SJSA1 (cell line): ENCODE data around the gene SPC25. TPM values are rescaled to one million over a fixed set of nuclear protein-coding genes. Genes with fewer than 3 reads are reported as not detected.
"Not testable (repeated sequence)": the region's sequence is repeated elsewhere in the genome, so short reads cannot be mapped to it uniquely, and the experiment has no call there.

Source experiments
- DNase-seq, 2 experiments: peaks; one replicate each; pipeline ENCODE4 v3.0.0-alpha.2; 2015 to 2020; ENCODE audit warnings: low spot score in 2 of 2, low read depth in 1 of 2
- H3K27ac ChIP-seq: fragments of 250-450 bp; sonication (Bioruptor Pico); 2 replicates; pipeline ENCODE4 v1.5.1; 2020; ENCODE audit warnings: mild to moderate bottlenecking, moderate library complexity
- H3K27me3 ChIP-seq: fragments of 250-450 bp; sonication (Bioruptor Pico); replicated peaks from 2 replicates; pipeline ENCODE4 v1.5.1; 2020; ENCODE audit warnings: mild to moderate bottlenecking, moderate library complexity
- H3K36me3 ChIP-seq: fragments of 250-450 bp; sonication (Bioruptor Pico); 2 replicates; pipeline ENCODE4 v1.5.1; 2020; ENCODE audit warnings: mild to moderate bottlenecking
- H3K4me1 ChIP-seq: fragments of 250-450 bp; sonication (Bioruptor Pico); replicated peaks from 2 replicates; pipeline ENCODE4 v1.6.1; 2021; ENCODE audit warnings: mild to moderate bottlenecking
- H3K4me3 ChIP-seq: fragments of 250-450 bp; sonication (Bioruptor Pico); 2 replicates; pipeline ENCODE4 v1.5.1; 2020; ENCODE audit warnings: mild to moderate bottlenecking
- H3K9me3 ChIP-seq: fragments of 250-450 bp; sonication (Bioruptor Pico); replicated peaks from 2 replicates; pipeline ENCODE4 v1.5.1; 2020; ENCODE audit warnings: mild to moderate bottlenecking
- total RNA-seq: library from RNA; depleted of rRNA; stranded (reverse); fragments of >200 nt; shearing (Covaris generic); gene quantifications from 2 replicates; pipeline ENCODE4 v1.2.3, GENCODE V29; 2014; rRNA removed

SPC25 gene
- total RNA-seq: 53.0 and 64.8 TPM in 2 replicates

- no peaks in the 10 kb centered on the region for H3K9me3 ChIP-seq
- H3K27me3 ChIP-seq: no peaks in the 10 kb centered on the region; the same call in 1 of the 2 replicates
- peaks cover 31% of the 10 kb centered on the region for H3K36me3 ChIP-seq
- peak within 1 kb of the TSS; percentile 77 for H3K27ac ChIP-seq
- peaks cover 8% of the 10 kb centered on the region for H3K4me1 ChIP-seq
- H3K4me3 ChIP-seq: peak within 1 kb of the TSS; percentile 66
- DNase-seq: peak; percentile 86 to 93
Measured at GRCh38 chr2:168890006-168890782, at the start of gene SPC25. Gene SPC25, minus strand, starts transcription at chr2:168890430. Its CDS starts 911 bp downstream, at chr2:168889519.

GRCh38 chr2:168939918-168940317 lies 49.7 kb upstream of the SPC25 start:
- DNase-seq: no peak
- Histone ChIP-seq H3K9me3 (no peaks in the 10 kb centered on the region), H3K36me3 (no peaks in the 10 kb centered on the region), H3K4me3 (no peak overlapping the region), H3K27ac (no peak overlapping the region), H3K27me3 (peaks cover 7% of the 10 kb centered on the region), H3K4me1 (no peaks in the 10 kb centered on the region)

- H3K4me1 ChIP-seq: no peaks in the 10 kb centered on the region
- DNase-seq: no peak
- no peak overlapping the region for H3K27ac ChIP-seq
- no peak overlapping the region for H3K4me3 ChIP-seq
- H3K36me3 ChIP-seq: no peaks in the 10 kb centered on the region
- no peaks in the 10 kb centered on the region for H3K9me3 ChIP-seq
- peaks cover 1% of the 10 kb centered on the region; the same call in 1 of the 2 replicates for H3K27me3 ChIP-seq
Measured at GRCh38 chr2:168939061-168939460, 48.8 kb upstream of the SPC25 start.

- H3K36me3 ChIP-seq: no peaks in the 10 kb centered on the region
- H3K9me3 ChIP-seq: no peaks in the 10 kb centered on the region
- H3K27me3 ChIP-seq: no peaks in the 10 kb centered on the region
- no peak overlapping the region for H3K4me3 ChIP-seq
- H3K4me1 ChIP-seq: no peaks in the 10 kb centered on the region
- no peak overlapping the region for H3K27ac ChIP-seq
- no peak for DNase-seq
Measured at GRCh38 chr2:168935810-168936581, 45.8 kb upstream of the SPC25 start.

- no peaks in the 10 kb centered on the region for H3K36me3 ChIP-seq
- no peaks in the 10 kb centered on the region for H3K4me1 ChIP-seq
- H3K27ac ChIP-seq: no peak overlapping the region
- no peak for DNase-seq
- no peaks in the 10 kb centered on the region for H3K9me3 ChIP-seq
- H3K4me3 ChIP-seq: no peak overlapping the region
- H3K27me3 ChIP-seq: 0 out of 2 replicates have a peak, but pooled peaks cover 3% of the 10 kb centered on the region
Measured at GRCh38 chr2:168934826-168935225, 44.6 kb upstream of the SPC25 start.

GRCh38 chr2:168932174-168932573 lies 41.9 kb upstream of the SPC25 start:
- H3K27me3 ChIP-seq: not testable (repeated sequence)

GRCh38 chr2:168930242-168930641 lies 40.0 kb upstream of the SPC25 start:
- H3K9me3 ChIP-seq: no peaks in the 10 kb centered on the region
- H3K4me1 ChIP-seq: no peaks in the 10 kb centered on the region
- no peaks in the 10 kb centered on the region for H3K36me3 ChIP-seq
- H3K27ac ChIP-seq: no peak overlapping the region
- H3K4me3 ChIP-seq: no peak overlapping the region
- DNase-seq: no peak
- H3K27me3 ChIP-seq: peaks cover 4% of the 10 kb centered on the region; the same call in 1 of the 2 replicates

More at GRCh38 chr2:168932174-168932573, 41.9 kb upstream of the SPC25 start:
- not testable (repeated sequence) for DNase-seq, H3K36me3 ChIP-seq, H3K4me3 ChIP-seq, H3K27ac ChIP-seq, H3K4me1 ChIP-seq, H3K9me3 ChIP-seq

GRCh38 chr2:168929031-168929430 lies 38.8 kb upstream of the SPC25 start:
- no peak overlapping the region for H3K4me3 ChIP-seq
- H3K4me1 ChIP-seq: no peaks in the 10 kb centered on the region
- DNase-seq: no peak
- H3K36me3 ChIP-seq: no peaks in the 10 kb centered on the region
- H3K9me3 ChIP-seq: no peaks in the 10 kb centered on the region
- H3K27ac ChIP-seq: no peak overlapping the region
- H3K27me3 ChIP-seq: peaks cover 6% of the 10 kb centered on the region; the same call in 1 of the 2 replicates

GRCh38 chr2:168928113-168928831 lies 38.0 kb upstream of the SPC25 start:
- Histone ChIP-seq H3K36me3 (no peaks in the 10 kb centered on the region), H3K4me1 (no peaks in the 10 kb centered on the region), H3K27me3 (peaks cover 10% of the 10 kb centered on the region; the same call in 1 of the 2 replicates), H3K4me3 (no peak overlapping the region), H3K27ac (no peak overlapping the region), H3K9me3 (no peaks in the 10 kb centered on the region)
- DNase-seq: no peak

GRCh38 chr2:168926621-168927386 lies 36.6 kb upstream of the SPC25 start:
- no peaks in the 10 kb centered on the region for H3K9me3 ChIP-seq
- no peaks in the 10 kb centered on the region for H3K4me1 ChIP-seq
- DNase-seq: no peak
- no peaks in the 10 kb centered on the region for H3K36me3 ChIP-seq
- H3K27me3 ChIP-seq: peaks cover 13% of the 10 kb centered on the region; the same call in 1 of the 2 replicates
- no peak overlapping the region for H3K27ac ChIP-seq
- no peak overlapping the region for H3K4me3 ChIP-seq

- no peaks in the 10 kb centered on the region for H3K9me3 ChIP-seq
- no peaks in the 10 kb centered on the region for H3K4me1 ChIP-seq
- H3K27me3 ChIP-seq: peaks cover 19% of the 10 kb centered on the region
- no peak overlapping the region for H3K4me3 ChIP-seq
- no peak overlapping the region for H3K27ac ChIP-seq
- H3K36me3 ChIP-seq: no peaks in the 10 kb centered on the region
- DNase-seq: peak in 1 of 2 experiments; percentile 44
Measured at GRCh38 chr2:168920504-168921157, 30.4 kb upstream of the SPC25 start.

- H3K4me3 ChIP-seq: no peak overlapping the region
- no peak overlapping the region for H3K27ac ChIP-seq
- DNase-seq: no peak
- no peaks in the 10 kb centered on the region for H3K4me1 ChIP-seq
- no peaks in the 10 kb centered on the region for H3K9me3 ChIP-seq
- no peaks in the 10 kb centered on the region for H3K36me3 ChIP-seq
- peaks cover 44% of the 10 kb centered on the region for H3K27me3 ChIP-seq
Measured at GRCh38 chr2:168916331-168916675, 26.1 kb upstream of the SPC25 start.
